OCI-LY1 (cell line): ENCODE measurements around the gene IL31RA.

Experiments
- EZH2 ChIP-seq: fragments of 200-600 bp; sonication (generic), shearing (Covaris generic); IDR thresholded peaks from 2 replicates; pipeline ENCODE4 v1.8.0; 2017; ENCODE audit warnings: borderline replicate concordance, mixed run types, mild to moderate bottlenecking, antibody characterized with exemption, low read length, moderate library complexity, mixed read lengths
- TF ChIP-seq, protein P1 (sequence below): fragments of 200-600 bp; sonication (generic), shearing (Covaris generic); IDR thresholded peaks from 2 replicates; pipeline ENCODE4 v1.5.1; 2017; ENCODE audit warnings: mild to moderate bottlenecking, antibody characterized with exemption, low read length, moderate library complexity, mixed read lengths

DNA sequence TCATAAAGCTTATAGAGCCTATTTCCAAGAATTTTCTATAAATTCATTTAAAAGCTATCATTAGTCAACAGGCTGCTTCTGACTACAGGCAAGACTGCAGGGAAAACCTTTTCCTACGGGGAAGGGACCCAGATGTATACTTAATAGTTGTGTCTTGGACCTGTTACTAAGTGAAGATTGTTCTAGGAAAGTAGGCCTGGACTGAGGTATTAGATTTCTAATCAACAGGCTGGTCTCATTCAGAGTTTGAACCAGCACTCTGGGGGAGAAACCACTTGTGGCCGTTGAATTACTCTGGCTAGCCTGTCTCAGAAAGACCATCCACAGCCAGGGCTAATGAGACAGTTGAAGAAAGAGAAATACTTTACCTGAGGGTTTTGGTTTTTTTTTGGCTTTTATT is 83.6 kb downstream of the IL31RA start:
- TF ChIP-seq, protein P1, sequence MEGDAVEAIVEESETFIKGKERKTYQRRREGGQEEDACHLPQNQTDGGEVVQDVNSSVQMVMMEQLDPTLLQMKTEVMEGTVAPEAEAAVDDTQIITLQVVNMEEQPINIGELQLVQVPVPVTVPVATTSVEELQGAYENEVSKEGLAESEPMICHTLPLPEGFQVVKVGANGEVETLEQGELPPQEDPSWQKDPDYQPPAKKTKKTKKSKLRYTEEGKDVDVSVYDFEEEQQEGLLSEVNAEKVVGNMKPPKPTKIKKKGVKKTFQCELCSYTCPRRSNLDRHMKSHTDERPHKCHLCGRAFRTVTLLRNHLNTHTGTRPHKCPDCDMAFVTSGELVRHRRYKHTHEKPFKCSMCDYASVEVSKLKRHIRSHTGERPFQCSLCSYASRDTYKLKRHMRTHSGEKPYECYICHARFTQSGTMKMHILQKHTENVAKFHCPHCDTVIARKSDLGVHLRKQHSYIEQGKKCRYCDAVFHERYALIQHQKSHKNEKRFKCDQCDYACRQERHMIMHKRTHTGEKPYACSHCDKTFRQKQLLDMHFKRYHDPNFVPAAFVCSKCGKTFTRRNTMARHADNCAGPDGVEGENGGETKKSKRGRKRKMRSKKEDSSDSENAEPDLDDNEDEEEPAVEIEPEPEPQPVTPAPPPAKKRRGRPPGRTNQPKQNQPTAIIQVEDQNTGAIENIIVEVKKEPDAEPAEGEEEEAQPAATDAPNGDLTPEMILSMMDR, result no peak
- TF ChIP-seq EZH2, result no peak
